SU-DHL-6 (cell line): ENCODE data around the gene GNPTAB.

Experiments
- H2AFZ ChIP-seq: fragments of 200-600 bp; sonication (generic); 2 replicates; pipeline ENCODE4 v1.6.1; 2014; ENCODE audit warnings: low read depth, mild to moderate bottlenecking, moderate library complexity, mixed read lengths, antibody characterized with exemption, low read length; ENCODE audit not compliant: severe bottlenecking
- H3F3A ChIP-seq: fragments of 200-600 bp; shearing (Covaris generic); 2 replicates; pipeline ENCODE4 v1.6.0; 2016; ENCODE audit warnings: antibody characterized with exemption, mild to moderate bottlenecking; ENCODE audit not compliant: insufficient read depth
- H3K27ac ChIP-seq: fragments of 200-600 bp; sonication (generic); 2 replicates; pipeline ENCODE4 v1.5.1; 2016; ENCODE audit warnings: low read depth, mild to moderate bottlenecking, low read length, moderate library complexity, mixed read lengths
- H3K27me3 ChIP-seq: fragments of 200-600 bp; sonication (generic), shearing (Covaris generic); 2 replicates; pipeline ENCODE4 v1.6.0; 2014; ENCODE audit warnings: mild to moderate bottlenecking, low read length
- H3K36me3 ChIP-seq: fragments of 200-600 bp; sonication (generic); 2 replicates; pipeline ENCODE4 v1.6.1; 2014; ENCODE audit warnings: mild to moderate bottlenecking, low read length, mixed read lengths
- H3K4me2 ChIP-seq: fragments of 300-600, 200-600 bp; shearing (Covaris generic), sonication (generic); 2 replicates; pipeline ENCODE4 v1.6.0; 2014; ENCODE audit warnings: low read length, low read depth, mild to moderate bottlenecking; ENCODE audit not compliant: poor library complexity, severe bottlenecking
- H3K4me3 ChIP-seq: fragments of 200-600 bp; sonication (generic); 2 replicates; pipeline ENCODE4 v1.5.1; 2014; ENCODE audit warnings: antibody characterized with exemption, low read length, mild to moderate bottlenecking, mixed read lengths; ENCODE audit not compliant: insufficient read depth, poor library complexity, severe bottlenecking
- H3K79me2 ChIP-seq: fragments of 200-600 bp; sonication (generic); 2 replicates; pipeline ENCODE4 v1.6.1; 2014; ENCODE audit warnings: mild to moderate bottlenecking, low read length, moderate library complexity; ENCODE audit not compliant: insufficient read depth
- H3K9ac ChIP-seq: fragments of 200-600 bp; sonication (generic); 2 replicates; pipeline ENCODE4 v1.7.0; 2014; ENCODE audit warnings: mild to moderate bottlenecking, low read length
- H3K9me2 ChIP-seq: fragments of 200-600 bp; sonication (generic); replicated peaks from 2 replicates; pipeline ENCODE4 v1.6.1; 2014; ENCODE audit warnings: low read length; ENCODE audit not compliant: insufficient read depth
- H3K9me3 ChIP-seq: fragments of 200-600 bp; sonication (generic); 2 replicates; pipeline ENCODE4 v1.6.1; 2014; ENCODE audit warnings: low read length, mixed read lengths; ENCODE audit not compliant: insufficient read depth
- H4K20me1 ChIP-seq: fragments of 200-600 bp; sonication (generic); 2 replicates; pipeline ENCODE4 v1.6.1; 2014; ENCODE audit warnings: low read depth, mild to moderate bottlenecking, antibody characterized with exemption, low read length, moderate library complexity, mixed read lengths
- CTCF ChIP-seq: fragments of 200-600 bp; sonication (generic); IDR thresholded peaks from one replicate; pipeline ENCODE4 v1.5.1; 2017; ENCODE audit warnings: antibody characterized with exemption, mild to moderate bottlenecking, low read length, moderate library complexity; ENCODE audit not compliant: insufficient read depth, poor library complexity, severe bottlenecking
- EZH2phosphoT487 ChIP-seq: fragments of 200-600 bp; sonication (generic), shearing (Covaris generic); conservative IDR thresholded peaks from 2 replicates; pipeline ENCODE4 v1.6.1; 2018; ENCODE audit warnings: mild to moderate bottlenecking, antibody characterized with exemption, low read length, moderate library complexity, mixed read lengths

GNPTAB gene

GRCh38 chr12:101783150-101783549 lies 47.6 kb downstream of the GNPTAB start:
- H3K4me3 ChIP-seq, result no peak overlapping the region
- H3K27me3 ChIP-seq, result no peaks in the 10 kb centered on the region
- no peak overlapping the region for H3K27ac ChIP-seq
- no peak for TF ChIP-seq EZH2phosphoT487
- TF ChIP-seq CTCF, result no peak
- H3K9me3 ChIP-seq, result no peaks in the 10 kb centered on the region
- H3F3A ChIP-seq, result no peaks in the 10 kb centered on the region
- no peaks in the 10 kb centered on the region for H3K9me2 ChIP-seq
- H2AFZ ChIP-seq, result no peak overlapping the region
- no peaks in the 10 kb centered on the region for H3K36me3 ChIP-seq
- no peaks in the 10 kb centered on the region for H4K20me1 ChIP-seq
- no peaks in the 10 kb centered on the region for H3K79me2 ChIP-seq
- no peak overlapping the region for H3K9ac ChIP-seq
- no peak overlapping the region for H3K4me2 ChIP-seq

GRCh38 chr12:101782273-101782731 lies 48.5 kb downstream of the GNPTAB start:
- H3F3A ChIP-seq, result no peaks in the 10 kb centered on the region
- no peak overlapping the region for H3K9ac ChIP-seq
- no peak overlapping the region for H3K4me2 ChIP-seq
- no peak overlapping the region for H3K27ac ChIP-seq
- H3K36me3 ChIP-seq, result no peaks in the 10 kb centered on the region
- H2AFZ ChIP-seq, result no peak overlapping the region
- TF ChIP-seq EZH2phosphoT487 (no peak), CTCF (no peak)
- no peaks in the 10 kb centered on the region for H3K9me3 ChIP-seq
- H3K9me2 ChIP-seq, result no peaks in the 10 kb centered on the region
- no peaks in the 10 kb centered on the region for H4K20me1 ChIP-seq
- H3K4me3 ChIP-seq, result no peak overlapping the region
- H3K79me2 ChIP-seq, result no peaks in the 10 kb centered on the region
- no peaks in the 10 kb centered on the region for H3K27me3 ChIP-seq

- no peak overlapping the region for H3K9ac ChIP-seq
- no peaks in the 10 kb centered on the region for H3K27me3 ChIP-seq
- no peaks in the 10 kb centered on the region for H3K36me3 ChIP-seq
- no peak overlapping the region for H3K4me2 ChIP-seq
- TF ChIP-seq EZH2phosphoT487, result no peak
- no peak for TF ChIP-seq CTCF
- no peak overlapping the region for H3K4me3 ChIP-seq
- H2AFZ ChIP-seq, result no peak overlapping the region
- no peaks in the 10 kb centered on the region for H3F3A ChIP-seq
- H4K20me1 ChIP-seq, result no peaks in the 10 kb centered on the region
- no peaks in the 10 kb centered on the region for H3K79me2 ChIP-seq
- no peaks in the 10 kb centered on the region for H3K9me3 ChIP-seq
- no peak overlapping the region for H3K27ac ChIP-seq
- no peaks in the 10 kb centered on the region for H3K9me2 ChIP-seq
These were observed 48.9 kb downstream of the GNPTAB start for GRCh38 chr12:101781834-101782233.
